Nephron progenitor cell (in vitro differentiated cells): ENCODE measurements around the gene MAMDC2.

ENCODE experiments used
- DNase-seq: peaks from one replicate; pipeline ENCODE4 v3.0.0; 2021
- H3K27ac Mint-ChIP-seq: 2 replicates; pipeline ENCODE4 v1.8.0; 2021; ENCODE audit warnings: mild to moderate bottlenecking, moderate library complexity, mixed read lengths
- H3K27me3 Mint-ChIP-seq: 2 replicates; pipeline ENCODE4 v1.8.0; 2021; ENCODE audit warnings: mild to moderate bottlenecking, low read depth, mixed read lengths; ENCODE audit not compliant: poor library complexity
- H3K36me3 Mint-ChIP-seq: 2 replicates; pipeline ENCODE4 v1.8.0; 2021; ENCODE audit warnings: low read depth, mixed read lengths
- H3K4me1 Mint-ChIP-seq: 2 replicates; pipeline ENCODE4 v1.8.0; 2021; ENCODE audit warnings: mixed read lengths
- H3K4me3 Mint-ChIP-seq: 2 replicates; pipeline ENCODE4 v1.8.0; 2021; ENCODE audit warnings: mild to moderate bottlenecking, moderate library complexity, mixed read lengths
- H3K9me3 Mint-ChIP-seq: 2 replicates; pipeline ENCODE4 v1.8.0; 2021; ENCODE audit warnings: mild to moderate bottlenecking, moderate library complexity, mixed read lengths
- CTCF ChIP-seq: fragments of 200-600 bp; sonication (generic); IDR thresholded peaks from 2 replicates; pipeline ENCODE4 v1.5.0; 2021; ENCODE audit warnings: antibody characterized with exemption

Gene MAMDC2

DNA sequence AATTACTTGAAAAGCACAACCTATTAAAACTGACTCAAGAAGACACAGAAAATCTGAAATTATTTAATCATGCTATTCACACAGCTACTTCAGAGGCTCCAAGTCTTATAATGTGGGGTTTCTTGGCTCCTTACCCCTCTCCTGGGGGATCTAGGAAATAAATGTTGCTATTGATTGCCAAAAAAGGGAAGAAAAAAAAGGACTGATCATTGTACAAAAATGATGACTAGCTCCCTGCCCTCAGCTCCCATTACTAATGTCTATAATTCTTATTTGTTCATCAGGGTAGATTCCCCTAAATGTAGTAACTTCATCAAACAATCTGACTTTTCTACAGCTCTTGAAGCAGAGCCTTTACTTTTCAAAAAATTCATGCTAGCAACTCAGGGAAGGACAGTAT, 211.8 kb downstream of the MAMDC2 start:
- no peak overlapping the region for H3K27ac Mint-ChIP-seq
- peaks cover 47% of the 10 kb centered on the region for H3K4me1 Mint-ChIP-seq
- peak overlapping the region; percentile 65 for H3K4me3 Mint-ChIP-seq
- H3K9me3 Mint-ChIP-seq = no peaks in the 10 kb centered on the region
- no peaks in the 10 kb centered on the region for H3K27me3 Mint-ChIP-seq
- TF ChIP-seq CTCF = no peak
- no peak for DNase-seq
- peaks cover 9% of the 10 kb centered on the region for H3K36me3 Mint-ChIP-seq

- Mint-ChIP-seq H3K27ac (no peak overlapping the region), H3K27me3 (no peaks in the 10 kb centered on the region), H3K36me3 (peaks cover 16% of the 10 kb centered on the region), H3K4me3 (peak overlapping the region; percentile 65), H3K9me3 (no peaks in the 10 kb centered on the region), H3K4me1 (peaks cover 53% of the 10 kb centered on the region)
- TF ChIP-seq CTCF = no peak
- DNase-seq = no peak
These were observed 212.5 kb downstream of the MAMDC2 start for GRCh38 chr9:70256123-70256551.

DNA sequence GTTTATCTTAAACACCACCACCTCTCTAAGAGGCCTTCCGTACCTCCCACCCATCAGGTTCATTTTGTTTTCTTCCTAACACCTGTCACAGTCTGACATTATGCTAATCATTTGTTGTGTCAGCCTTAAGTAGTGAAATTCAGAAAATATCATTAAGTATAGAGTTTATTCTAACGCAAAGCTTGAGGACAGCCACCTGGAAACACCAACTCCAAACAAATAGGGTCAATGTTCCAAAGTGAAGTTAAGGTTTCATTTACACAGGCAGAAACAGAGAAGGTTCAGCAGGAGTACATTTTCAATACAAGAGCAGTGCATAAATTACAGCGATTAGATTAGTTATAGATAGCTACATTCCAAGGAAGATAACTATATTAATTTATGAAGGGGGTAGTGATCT, 213.9 kb downstream of the MAMDC2 start:
- Mint-ChIP-seq H3K27ac (no peak overlapping the region), H3K27me3 (no peaks in the 10 kb centered on the region), H3K4me1 (peaks cover 67% of the 10 kb centered on the region), H3K9me3 (no peaks in the 10 kb centered on the region), H3K4me3 (peak overlapping the region; percentile 96), H3K36me3 (peaks cover 30% of the 10 kb centered on the region)
- no peak for TF ChIP-seq CTCF
- no peak for DNase-seq

DNA sequence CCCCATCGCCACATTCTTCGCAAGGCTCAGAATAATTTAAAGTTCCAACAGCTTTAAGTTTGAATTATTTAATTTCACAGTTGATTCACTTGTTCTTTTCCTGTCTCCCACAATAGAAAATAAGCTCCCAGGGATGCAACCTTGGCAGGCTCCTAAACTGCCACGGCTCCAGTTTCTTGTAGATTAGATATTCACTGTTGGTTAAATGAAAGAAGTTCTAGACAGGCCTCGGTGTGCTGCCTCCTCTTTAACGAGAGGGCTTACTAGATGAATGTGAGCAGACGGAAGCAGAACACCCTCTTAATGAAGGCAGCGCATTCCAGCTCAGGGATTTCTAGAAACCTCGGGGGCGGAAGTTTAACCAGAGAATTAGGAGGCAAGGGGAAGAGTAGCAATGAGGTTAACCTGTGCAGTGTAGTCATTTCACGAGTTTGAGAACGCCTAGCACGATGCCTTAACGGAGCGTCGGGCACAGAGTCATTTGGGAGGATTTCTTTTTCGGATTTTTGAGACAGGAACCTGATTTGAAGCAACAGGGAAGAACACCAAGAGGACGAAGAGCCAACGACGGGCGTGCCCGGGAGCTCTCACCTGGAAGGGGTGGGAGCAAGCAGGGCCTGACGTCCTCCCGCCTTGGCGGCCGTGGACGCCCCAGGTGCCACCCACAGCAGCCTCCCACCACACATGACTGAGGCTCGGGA, 214.5 kb downstream of the MAMDC2 start:
- H3K36me3 Mint-ChIP-seq = peaks cover 35% of the 10 kb centered on the region
- DNase-seq = peak; percentile 13

GRCh38 chr9:70258692-70259511, 215.3 kb downstream of the MAMDC2 start, which contains the start of gene SMC5:
SMC5 (plus strand) TSS chr9:70258978; CDS start chr9:70259079, 101 bp downstream.
- no peak for TF ChIP-seq CTCF
- peaks cover 36% of the 10 kb centered on the region for H3K36me3 Mint-ChIP-seq
- peaks cover 70% of the 10 kb centered on the region for H3K4me1 Mint-ChIP-seq
- DNase-seq = peak; percentile 88
- H3K9me3 Mint-ChIP-seq = no peaks in the 10 kb centered on the region
- H3K27me3 Mint-ChIP-seq = no peaks in the 10 kb centered on the region
- peak within 1 kb of the TSS; percentile 96 for H3K4me3 Mint-ChIP-seq
- H3K27ac Mint-ChIP-seq = peak within 1 kb of the TSS; percentile 96

More for the DNA sequence above, 214.5 kb downstream of the MAMDC2 start:
- Mint-ChIP-seq H3K27me3 (no peaks in the 10 kb centered on the region), H3K9me3 (no peaks in the 10 kb centered on the region), H3K4me3 (peak overlapping the region; percentile 96), H3K27ac (peak overlapping the region; percentile 87), H3K4me1 (peaks cover 70% of the 10 kb centered on the region)
- no peak for TF ChIP-seq CTCF
